BE2C (cell line): ENCODE data around the gene KRT5.

Experiments
- DNase-seq: peaks from one replicate; pipeline ENCODE4 v3.0.0-alpha.2; 2020
- H3K27me3 ChIP-seq: fragments of 250-450 bp; sonication (Bioruptor Pico); 2 replicates; pipeline ENCODE4 v1.5.1; 2020; ENCODE audit warnings: mild to moderate bottlenecking
- H3K36me3 ChIP-seq: fragments of 250-450 bp; sonication (Bioruptor Pico); 2 replicates; pipeline ENCODE4 v1.5.1; 2020; ENCODE audit warnings: mild to moderate bottlenecking
- H3K4me1 ChIP-seq: fragments of 250-450 bp; sonication (Bioruptor Pico); 2 replicates; pipeline ENCODE4 v1.5.1; 2020
- H3K4me3 ChIP-seq: 2 replicates; pipeline ENCODE4 v1.5.1; 2011; ENCODE audit warnings: low read depth, low read length
- H3K9me3 ChIP-seq: fragments of 250-450 bp; sonication (Bioruptor Pico); 2 replicates; pipeline ENCODE4 v1.5.1; 2020
- CTCF ChIP-seq: IDR thresholded peaks from 2 replicates; pipeline ENCODE4 v1.5.1; 2012; ENCODE audit warnings: mild to moderate bottlenecking, low read depth, low read length

KRT5 gene

DNA sequence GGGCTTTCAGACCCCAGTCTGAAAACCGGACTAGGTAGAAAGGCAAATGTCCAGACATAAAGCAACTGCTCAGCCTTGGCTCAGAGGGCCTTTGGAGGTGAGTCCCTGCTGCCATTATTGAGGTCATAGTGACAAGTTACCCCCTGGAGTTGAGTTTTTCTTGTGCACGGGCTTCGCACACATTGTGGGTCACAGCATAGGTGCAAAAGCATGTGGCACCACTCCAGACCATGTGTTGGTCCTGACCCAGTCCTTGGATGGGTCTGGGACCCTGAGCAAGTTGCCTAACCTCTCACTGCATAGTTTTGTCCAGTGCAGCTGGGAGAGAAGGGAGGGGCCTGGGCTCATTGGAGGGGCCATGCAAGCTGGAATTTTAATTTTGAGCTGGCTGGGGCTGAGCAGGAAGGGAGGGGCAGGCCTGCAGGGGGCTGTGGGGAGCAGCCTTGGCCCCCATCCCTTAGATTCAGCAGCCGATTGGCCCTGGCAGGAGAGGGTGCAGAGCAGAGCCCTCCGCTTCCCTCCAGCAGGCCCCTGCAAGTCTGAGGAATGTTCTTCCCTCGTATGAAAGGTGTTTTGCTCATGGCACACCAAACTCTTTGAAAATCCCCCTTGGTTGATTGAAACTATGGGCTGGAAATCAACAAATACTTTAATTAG, 4.2 kb upstream of the KRT5 start:
- peaks cover 31% of the 10 kb centered on the region for H3K27me3 ChIP-seq
- H3K36me3 ChIP-seq = no peaks in the 10 kb centered on the region
- H3K4me1 ChIP-seq = no peaks in the 10 kb centered on the region
- H3K9me3 ChIP-seq = no peaks in the 10 kb centered on the region
- H3K4me3 ChIP-seq = no peak overlapping the region
- DNase-seq = no peak
- no peak for TF ChIP-seq CTCF

- Histone ChIP-seq H3K36me3 (no peaks in the 10 kb centered on the region), H3K27me3 (peaks cover 34% of the 10 kb centered on the region), H3K4me3 (no peak overlapping the region), H3K4me1 (no peaks in the 10 kb centered on the region), H3K9me3 (no peaks in the 10 kb centered on the region)
- DNase-seq = no peak
- no peak for TF ChIP-seq CTCF
These were observed 3.6 kb upstream of the KRT5 start for GRCh38 chr12:52523824-52524223.

GRCh38 chr12:52522346-52523011, 2.3 kb upstream of the KRT5 start:
- Histone ChIP-seq H3K27me3 (peaks cover 36% of the 10 kb centered on the region), H3K4me3 (no peak overlapping the region), H3K36me3 (no peaks in the 10 kb centered on the region), H3K9me3 (no peaks in the 10 kb centered on the region), H3K4me1 (no peaks in the 10 kb centered on the region)
- no peak for TF ChIP-seq CTCF
- no peak for DNase-seq

GRCh38 chr12:52521568-52522266, 1.5 kb upstream of the KRT5 start:
- no peak for DNase-seq
- Histone ChIP-seq H3K36me3 (no peaks in the 10 kb centered on the region), H3K4me3 (no peak overlapping the region), H3K9me3 (no peaks in the 10 kb centered on the region), H3K4me1 (no peaks in the 10 kb centered on the region), H3K27me3 (peaks cover 36% of the 10 kb centered on the region)
- no peak for TF ChIP-seq CTCF

GRCh38 chr12:52521175-52521567, 977 bp upstream of the KRT5 start:
- Histone ChIP-seq H3K4me1 (no peaks in the 10 kb centered on the region), H3K27me3 (peaks cover 36% of the 10 kb centered on the region), H3K9me3 (no peaks in the 10 kb centered on the region), H3K36me3 (no peaks in the 10 kb centered on the region), H3K4me3 (no peak overlapping the region)
- DNase-seq = no peak
- no peak for TF ChIP-seq CTCF

GRCh38 chr12:52519387-52519703, 849 bp downstream of the KRT5 start:
- Histone ChIP-seq H3K9me3 (no peaks in the 10 kb centered on the region), H3K4me1 (no peaks in the 10 kb centered on the region), H3K4me3 (no peak overlapping the region), H3K27me3 (peaks cover 28% of the 10 kb centered on the region), H3K36me3 (no peaks in the 10 kb centered on the region)
- TF ChIP-seq CTCF = no peak
- DNase-seq = no peak
